Hepatic stellate cell (primary cell): ENCODE data around the gene TTLL5.
A peak's percentile ranks its signal among the peaks of the same experiment; 100 is the strongest.

Experiments
- DNase-seq: peaks from one replicate; pipeline ENCODE4 v3.0.0; 2011; ENCODE audit warnings: low spot score

TTLL5 gene

DNA sequence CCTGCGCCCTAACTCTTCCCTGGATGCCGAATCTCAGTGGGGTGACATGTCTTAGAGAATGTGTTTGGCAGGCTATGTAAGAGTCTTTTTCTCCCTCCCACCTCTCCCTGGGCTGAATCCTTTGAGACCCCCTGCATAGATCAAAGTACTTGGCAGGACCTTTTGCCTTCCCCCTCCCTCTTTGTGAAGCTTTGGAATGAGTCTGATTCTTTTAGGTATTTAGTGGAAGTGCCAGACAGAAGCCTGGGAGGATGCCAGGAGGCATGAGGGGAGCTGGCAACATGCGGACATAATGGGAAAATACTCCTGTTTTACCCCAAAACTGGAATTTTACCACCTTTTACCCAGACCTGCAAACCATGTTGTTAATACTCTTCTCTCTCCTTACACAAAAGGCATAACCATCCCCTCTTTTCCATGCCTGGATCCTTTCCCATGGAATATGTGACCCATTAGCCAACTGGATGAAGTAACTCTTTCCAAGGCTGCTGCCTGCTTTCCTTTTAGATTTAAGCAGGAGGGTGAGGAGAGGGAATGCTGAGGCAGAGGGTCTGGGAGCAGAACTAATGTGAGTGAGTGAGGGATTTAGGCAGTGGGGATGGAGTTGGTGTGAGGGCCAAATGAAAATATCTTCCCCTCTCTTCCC, 41.7 kb downstream of the TTLL5 start:
- DNase-seq: no peak

DNA sequence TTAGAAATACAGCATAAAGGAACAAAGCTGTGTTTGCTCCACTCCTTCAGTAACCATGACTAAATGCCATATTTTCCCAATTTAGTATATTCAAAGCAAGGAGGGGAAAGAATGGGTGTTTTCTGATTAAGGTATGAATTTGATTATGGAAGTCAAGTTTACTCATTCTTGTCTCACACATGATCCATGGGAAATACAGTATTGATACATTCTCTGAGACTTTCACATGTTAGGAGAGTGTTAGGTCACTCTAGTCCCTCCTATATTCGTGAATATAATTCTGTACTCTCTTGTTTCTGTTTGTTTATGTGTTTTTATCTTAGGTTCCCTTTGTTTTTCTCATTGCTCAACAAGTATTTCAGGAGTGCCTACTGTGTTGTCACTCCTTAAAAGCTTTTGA, 42.4 kb downstream of the TTLL5 start:
- no peak for DNase-seq

DNA sequence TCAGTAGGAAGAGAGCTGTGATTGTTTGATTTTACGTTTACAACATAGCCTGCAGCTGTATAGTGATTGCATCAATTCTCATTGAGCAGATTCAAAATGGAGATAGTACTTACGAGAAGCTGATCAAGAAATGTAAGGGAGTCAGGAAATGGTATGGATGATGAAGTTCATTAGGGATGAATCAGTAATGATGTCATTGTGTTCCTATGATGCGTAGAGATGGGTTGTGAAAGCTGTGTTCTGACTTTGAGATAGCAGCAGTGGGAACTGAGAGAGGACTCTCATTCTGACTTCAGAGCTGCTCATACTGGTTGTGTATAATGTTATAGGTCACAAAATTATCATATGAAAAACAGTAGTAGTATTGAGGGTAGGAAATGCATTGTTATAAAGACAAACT, 44.0 kb downstream of the TTLL5 start:
- DNase-seq: no peak

DNA sequence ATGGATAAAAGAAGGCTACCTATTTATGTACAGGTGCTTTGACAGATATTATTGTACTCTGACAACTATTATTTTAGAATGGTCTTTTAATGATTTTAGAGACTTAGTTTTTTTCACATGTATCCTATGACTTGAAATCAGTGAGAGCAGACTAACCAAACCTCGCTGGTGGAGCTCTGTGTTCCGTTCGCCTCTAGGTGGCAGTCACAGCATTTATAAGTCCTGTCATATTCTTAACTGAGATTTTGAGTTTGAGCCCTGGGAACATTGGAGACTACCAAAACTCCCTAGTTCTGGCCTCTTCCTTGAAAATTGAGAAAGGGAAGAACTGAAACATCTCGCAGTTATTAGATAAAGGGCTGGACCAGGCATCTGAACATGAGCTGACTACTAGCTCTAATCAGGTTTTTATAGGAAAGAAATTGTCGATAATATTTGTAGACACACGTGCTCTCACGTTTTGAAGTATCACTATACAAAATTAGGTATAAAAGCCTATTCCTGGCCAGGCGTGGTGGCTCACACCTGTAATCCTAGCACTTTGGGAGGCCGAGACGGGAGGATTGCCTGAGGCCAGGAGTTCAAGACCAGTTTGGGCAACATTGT, 48.3 kb downstream of the TTLL5 start:
- peak; percentile 57 for DNase-seq

DNA sequence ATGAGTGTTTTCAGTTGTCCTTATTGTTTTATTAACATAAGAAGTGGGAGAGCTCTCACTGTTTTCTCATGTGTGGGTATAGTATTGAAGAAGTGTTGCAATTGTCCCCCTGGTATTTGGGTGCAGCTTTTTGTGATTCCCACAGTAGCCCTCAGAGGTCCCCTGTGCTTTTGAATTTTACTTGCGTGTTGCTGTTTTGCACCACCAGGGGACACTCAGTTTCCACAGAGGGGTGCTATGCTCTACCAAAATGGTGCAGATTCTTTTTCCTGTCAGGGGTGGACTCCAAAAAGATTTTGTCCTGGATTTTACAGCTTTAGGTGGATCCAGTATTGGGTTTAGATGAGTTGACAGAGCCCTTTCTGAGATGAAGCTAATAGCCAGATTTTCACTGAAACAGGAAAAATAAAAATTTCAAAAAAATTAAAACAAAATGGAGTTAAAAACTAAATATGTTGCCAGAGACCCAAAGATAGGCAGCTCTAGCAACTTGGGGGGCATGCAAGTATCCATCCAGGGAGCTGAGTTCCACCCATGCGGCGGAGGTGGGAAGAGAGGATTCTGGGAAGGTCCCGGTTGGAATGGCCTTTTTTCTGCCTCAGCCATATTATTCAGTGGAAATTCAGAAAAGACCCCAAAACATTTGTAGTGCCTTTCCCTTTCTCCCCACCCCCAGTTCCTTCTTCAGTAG, 50.2 kb downstream of the TTLL5 start:
- DNase-seq: peak; percentile 26

DNA sequence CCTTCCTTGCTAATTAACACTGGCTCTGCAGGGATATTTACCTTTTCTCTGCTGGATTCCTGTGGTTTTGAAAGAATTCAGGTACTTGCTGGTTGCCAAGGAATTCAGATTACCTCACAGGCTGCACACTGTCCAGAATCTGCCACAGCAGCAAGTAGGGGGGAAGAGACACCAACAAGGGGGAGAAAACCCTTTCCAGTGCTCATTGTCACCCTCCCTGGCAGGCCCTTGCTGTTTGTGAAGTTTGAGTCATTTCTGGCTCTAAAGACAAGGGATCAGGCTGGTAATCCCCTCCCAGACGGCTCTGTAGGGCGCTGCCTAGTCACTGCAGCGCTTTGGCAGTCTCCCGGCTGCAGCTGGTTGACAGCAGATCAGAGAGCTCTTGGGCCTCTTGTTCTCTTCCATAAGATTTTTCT, 50.8 kb downstream of the TTLL5 start:
- peak; percentile 29 for DNase-seq

DNA sequence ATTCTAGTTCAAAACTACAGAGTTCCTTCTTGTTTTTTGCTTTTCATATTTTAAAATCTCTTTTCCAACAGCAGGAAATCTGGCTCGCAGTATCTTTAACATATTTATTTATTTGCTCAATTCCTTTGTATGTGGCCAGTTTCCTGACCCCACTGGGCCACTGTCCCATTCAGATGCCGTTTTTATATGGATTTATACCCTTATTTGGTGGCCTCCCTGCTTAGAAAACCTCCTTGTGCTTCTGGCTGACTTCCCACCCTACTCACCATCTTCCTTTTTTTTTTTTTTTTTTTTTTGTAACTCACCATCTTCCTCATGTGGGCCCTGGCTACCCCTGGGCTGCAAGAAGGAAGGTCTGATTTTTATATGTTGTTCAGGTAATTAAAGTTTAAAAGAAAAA, 53.9 kb downstream of the TTLL5 start:
- DNase-seq: no peak

DNA sequence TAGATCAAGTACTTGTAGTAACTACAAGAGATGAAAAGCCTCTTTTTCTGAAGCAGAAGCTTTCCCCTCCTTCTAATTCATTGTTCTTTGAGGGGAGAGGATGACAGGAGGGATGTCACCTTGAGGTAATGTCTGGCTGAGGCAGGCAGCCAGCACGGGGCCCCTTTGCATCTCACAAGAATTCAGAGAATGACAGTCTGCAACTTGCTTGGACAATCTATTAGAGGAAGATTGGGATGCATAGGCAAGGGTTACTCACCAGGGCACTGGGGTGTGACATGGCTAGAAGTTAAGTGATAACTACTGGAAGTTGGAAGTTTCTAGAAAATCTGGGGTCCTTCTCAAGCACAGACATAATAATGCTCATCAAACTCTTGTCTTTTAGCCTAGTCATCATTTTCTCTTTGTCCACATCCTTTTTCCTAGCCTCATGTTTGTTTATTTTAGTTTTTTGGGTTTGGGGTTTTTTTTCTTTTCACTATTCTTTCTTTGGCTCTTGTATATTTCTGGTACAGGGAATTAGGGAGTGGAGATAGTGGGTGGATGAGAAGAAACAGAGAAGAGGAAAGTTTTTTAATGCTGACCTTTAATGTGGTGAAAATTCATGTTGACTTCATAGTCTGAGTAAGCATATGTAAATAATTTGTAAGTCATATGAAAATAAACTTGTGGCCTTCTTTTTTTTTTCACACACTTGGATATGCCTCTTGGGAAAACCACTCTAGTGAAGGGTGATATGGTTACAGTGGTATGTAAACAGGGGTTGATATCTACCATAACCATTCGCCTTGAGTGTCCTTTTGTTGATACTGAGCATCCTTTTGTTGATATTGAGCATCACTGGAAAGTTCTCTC, 55.1 kb downstream of the TTLL5 start:
- peak; percentile 45 for DNase-seq

DNA sequence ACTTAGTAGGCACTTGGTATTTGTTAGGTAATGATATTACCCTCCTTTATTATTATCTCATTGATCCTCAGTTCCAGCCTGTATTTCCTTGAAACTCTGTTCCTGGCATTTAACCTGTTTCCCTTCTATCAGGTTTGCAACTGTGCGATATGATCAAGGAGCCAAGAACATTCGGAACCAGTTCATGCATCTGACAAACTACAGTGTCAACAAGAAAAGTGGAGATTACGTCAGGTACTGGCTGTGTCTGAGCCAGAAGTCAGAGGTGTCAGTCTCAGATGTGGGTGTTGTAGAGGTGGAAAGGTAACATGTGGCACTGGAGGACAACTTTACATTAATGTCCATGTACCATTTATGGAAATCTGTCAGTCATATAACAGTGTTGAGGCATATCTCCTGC, 56.7 kb downstream of the TTLL5 start:
- no peak for DNase-seq

DNA sequence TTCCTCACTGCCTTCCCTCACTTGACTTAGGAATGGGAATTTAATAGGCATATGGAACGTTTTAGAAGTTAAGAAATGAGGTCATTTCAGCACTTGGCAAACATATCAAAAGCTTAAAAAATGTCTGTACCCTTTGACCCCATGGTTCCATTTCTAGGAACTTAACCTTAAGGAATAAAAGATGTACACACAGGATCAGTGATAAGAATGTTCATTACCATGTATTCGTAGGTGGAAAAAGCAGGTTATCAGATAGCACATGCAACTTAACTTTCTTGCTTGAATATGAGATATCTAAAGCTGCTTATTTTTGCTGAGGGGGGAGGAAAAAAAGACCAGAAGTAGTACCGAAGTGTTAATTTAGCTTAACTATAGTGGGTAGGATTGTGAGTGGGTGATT, 57.2 kb downstream of the TTLL5 start:
- DNase-seq: no peak

DNA sequence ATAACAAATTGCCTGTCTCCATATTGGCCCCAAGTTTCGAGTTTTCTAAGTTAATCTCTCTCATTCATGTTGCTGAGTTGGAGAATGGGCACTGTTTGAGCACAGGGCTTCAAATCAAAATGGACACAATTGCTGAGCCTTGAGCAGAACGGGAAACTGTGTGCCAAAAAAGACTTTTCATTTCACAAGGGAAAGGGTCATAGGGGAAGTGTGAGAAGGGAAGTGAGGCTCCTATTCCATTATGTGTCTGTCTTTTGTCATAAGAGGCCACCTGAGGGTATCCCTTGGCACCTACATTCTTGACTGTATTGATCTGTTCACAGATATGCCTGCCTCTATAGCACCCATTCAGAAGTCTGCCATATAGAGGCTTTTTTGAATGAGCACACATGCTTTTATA, 59.1 kb downstream of the TTLL5 start:
- no peak for DNase-seq

DNA sequence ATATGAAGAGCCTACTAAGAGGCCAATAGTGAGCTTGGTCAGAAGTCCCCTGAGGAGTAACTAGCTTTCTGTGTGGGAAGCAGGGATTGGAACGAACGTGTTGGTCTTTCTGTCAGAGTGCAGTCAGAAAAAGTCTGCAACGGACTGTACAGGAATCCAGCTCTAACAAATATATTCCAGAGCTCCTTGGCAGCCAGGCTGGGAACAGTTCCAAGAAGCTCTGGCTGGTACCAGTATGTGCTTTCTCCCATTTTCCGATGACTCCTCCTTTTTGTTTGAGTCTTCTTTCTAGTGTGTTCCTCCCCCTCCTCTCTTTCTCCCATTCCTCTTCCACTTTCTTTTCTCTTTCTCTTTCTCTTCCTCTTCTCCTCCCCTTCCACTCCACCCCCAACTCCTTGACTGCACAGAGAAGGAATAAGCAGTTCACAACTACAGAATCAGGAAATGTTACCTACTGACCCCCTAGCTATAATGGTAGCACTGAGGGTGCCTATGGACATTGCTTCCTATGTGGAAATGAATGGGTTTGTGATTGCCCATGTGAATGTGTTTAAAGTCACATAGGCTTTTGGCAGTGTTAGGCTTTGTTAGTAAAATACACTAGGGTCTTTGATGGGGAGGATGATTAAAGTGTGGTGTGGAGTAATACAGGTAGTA, 59.9 kb downstream of the TTLL5 start:
- DNase-seq: no peak

DNA sequence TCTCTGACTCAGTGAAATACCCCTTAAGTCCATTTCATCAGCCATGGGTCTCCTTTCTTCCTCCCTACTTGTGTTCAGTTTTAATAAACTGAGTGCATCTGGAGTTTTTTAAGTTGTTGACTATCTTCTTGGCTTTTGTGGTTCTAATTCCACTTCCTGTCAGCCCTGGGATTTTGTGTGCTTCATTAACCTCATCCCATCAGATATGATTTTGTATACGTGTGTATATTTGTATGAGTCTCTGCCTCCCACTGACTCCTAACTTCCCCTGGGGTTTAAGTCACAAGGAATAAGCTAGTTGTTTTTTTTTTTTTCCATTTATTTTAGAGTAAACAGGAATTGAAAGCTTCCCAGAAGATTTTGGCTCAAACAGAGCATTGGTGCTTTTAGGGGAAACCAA, 62.7 kb downstream of the TTLL5 start:
- DNase-seq: no peak

DNA sequence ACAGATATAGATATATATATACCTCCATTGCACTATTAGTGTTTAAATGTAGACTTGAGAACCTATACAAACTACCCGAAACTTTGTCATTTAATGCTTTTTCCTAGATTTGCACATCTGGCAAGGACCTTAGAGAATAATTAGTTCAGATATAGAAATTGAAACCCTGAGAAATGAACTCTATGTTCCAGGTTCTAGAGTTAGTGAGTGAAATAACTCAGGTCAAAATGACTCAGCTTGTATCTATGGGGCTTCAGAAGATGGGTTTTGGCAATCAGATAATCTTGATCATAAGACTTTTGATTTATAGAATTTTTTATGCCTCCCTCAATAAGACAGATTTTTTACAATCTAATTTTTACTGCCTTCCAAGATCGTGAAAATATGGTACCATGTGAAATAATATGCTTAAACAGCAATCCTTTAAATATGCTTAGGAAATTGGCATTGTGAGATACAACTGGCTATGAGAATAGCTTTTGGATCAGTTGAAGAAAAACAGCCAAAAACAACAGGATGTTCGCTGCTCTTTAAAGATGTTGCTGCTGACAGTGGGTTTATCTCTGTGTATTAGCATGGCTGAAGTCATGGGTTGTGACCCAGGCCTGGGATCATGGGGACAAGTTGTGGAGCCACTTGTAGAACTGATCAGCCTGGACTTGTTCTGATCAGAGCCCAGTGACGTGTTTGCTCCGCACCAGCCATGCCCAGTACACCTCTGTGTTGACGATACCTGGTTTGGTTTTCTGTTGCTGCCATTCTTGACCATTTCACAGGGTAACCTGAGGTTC, 63.6 kb downstream of the TTLL5 start:
- no peak for DNase-seq

DNA sequence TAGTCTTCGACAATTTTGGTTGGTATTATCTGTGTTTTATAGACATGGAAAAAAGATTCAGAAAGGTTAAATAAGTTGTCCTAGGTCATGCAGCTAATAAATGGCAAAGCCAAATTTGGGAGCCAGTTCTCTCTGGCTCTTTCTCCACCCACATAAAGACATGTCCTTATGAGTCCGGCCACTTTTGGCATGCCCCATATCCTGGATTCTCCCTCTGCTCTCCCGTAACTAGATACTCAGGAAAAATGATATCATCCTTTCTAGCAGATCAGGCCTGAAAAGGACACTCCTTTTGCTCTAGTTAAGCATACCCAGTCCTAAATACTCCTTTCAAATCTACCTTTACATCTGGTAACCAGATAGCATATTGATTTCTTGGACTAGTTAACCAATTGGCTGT, 64.4 kb downstream of the TTLL5 start:
- no peak for DNase-seq

DNA sequence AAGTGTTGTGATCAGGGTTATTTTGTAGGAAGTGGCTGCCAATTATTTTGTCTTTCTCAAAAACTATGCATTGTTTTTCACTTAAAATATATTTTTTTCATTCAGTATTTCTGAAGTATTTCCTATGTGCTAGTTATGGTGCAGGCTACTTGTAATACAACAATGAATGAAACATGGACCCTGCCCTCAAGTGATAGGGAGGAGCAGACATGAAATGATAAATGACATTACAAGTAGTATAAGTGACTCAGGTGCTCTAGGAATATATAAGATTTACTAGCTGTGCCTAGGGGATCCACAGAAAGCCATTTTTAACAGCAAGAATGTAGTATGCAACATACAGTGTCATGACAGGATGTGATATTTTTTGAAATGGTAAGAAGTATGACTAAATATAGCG, 65.3 kb downstream of the TTLL5 start:
- no peak for DNase-seq

DNA sequence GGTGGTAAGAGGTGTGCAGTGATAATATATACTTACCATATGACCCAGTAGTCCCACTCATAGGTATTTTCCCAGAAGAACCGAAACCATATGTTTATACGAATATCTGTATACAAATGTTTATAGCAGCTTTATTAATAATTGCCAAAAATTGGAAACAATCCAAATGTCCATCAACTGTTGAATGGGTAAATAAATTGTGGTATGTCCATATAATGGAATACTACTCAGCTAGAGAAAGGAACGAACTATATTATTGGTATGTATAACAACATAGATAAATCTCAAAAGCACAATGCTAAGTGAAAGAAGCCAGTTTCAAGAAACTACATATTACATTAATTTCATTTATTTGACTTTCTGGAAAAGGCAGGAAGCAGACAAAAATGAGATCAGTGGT, 66.1 kb downstream of the TTLL5 start:
- no peak for DNase-seq

DNA sequence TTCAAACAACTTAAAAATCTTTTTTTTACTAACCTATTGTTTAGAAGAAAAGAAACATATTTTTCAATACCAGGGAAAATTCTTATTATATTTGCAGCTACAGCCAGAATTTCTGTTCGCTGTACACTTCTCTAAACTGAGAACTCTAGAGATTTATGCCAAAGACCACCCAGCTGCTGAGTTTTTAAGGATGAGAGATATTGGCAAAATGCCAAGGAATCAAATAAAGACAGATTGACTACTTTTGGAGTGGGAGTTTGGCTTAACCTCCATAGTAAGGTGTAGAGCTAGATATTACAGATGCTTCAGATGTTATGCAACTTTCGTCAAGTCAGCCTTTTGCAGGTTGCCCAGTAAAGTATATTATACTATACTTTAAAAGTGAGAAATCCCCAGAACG, 71.8 kb downstream of the TTLL5 start:
- DNase-seq: no peak

DNA sequence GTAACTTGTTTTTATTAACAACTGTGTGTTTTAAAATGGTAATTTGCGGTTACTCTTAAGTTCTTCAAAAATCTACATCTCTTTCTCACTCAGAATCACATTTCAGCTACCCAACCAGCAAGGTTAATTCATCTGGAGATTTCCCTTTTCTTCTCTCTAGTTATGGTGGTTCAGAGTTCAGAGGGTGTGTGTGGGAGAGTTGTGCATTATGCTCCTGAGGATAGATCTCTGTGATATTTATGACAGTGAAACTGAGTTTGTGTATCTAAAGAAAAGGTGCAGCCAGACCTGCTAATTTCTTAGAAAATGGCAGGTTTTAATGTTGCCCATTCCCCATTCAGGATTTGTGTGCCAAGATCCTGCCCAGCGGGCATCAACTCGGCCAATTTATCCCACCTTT, 73.8 kb downstream of the TTLL5 start:
- no peak for DNase-seq

DNA sequence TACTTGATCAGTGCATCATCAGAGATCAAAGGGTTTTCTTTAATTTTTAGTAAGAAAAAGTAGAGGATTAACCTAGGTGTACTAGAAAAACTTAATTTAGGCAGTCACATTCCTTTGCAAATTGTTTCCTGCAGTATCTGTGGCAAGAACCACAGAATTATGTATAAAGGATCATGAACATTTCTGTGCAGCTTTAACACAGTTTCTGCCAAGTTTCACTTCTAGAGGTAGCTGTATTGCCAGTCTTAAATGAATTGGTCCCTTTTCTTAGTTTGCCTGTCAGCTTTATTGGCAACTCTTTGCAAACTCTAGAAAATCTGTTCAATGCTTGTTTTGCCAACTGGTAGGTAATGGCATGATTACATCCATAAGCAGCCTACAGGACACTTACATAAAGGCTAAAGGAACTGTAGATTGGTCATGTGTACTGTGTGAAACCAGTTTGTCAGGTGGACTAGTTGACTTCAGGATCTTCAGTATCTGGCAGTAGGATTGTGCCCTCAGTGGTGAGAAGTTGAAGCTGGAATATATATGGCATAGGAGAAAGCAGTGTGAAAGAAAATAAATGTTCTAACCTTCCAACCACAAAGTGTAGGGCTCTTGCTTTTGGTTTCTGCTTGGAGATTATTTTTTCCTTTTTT, 75.9 kb downstream of the TTLL5 start:
- no peak for DNase-seq

DNA sequence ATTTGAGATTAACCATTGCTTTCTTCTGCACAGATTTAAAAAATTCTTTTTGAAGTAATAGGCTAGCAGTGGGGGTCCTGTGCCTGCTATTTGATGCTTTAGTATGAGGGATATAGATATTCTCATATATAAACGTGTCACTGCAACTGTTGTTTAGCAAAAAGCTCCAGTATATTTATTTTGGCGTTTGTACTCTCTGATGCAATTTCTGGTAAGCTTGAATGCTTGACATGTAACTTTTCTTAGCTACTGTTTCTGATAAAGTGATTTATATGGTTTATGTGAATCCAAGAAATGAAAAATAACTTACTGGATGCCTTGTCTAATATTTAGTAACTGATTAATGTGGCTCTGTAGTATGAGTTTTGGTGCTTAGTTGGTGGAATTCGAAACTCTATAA, 77.1 kb downstream of the TTLL5 start:
- DNase-seq: no peak
